Parathyroid adenoma (tissue), 2 donors: Measurements from ENCODE around the gene AMPD1.
A peak's percentile ranks its signal among the peaks of the same experiment; 100 is the strongest.

Experiments used
- H2AFZ ChIP-seq: fragments of 300-600 bp; sonication (generic); one replicate; pipeline ENCODE4 v1.7.0; 2017; ENCODE audit warnings: antibody characterized with exemption, mild to moderate bottlenecking
- H3K27ac ChIP-seq: fragments of 300-600 bp; sonication (generic); one replicate; pipeline ENCODE4 v1.7.0; 2017
- H3K27me3 ChIP-seq: fragments of 300-600 bp; sonication (generic); one replicate; pipeline ENCODE4 v1.7.0; 2017; ENCODE audit warnings: low read length; ENCODE audit not compliant: control insufficient read depth, insufficient read depth
- H3K36me3 ChIP-seq: fragments of 300-600 bp; sonication (generic); one replicate; pipeline ENCODE4 v1.7.0; 2017; ENCODE audit warnings: low read length; ENCODE audit not compliant: control insufficient read depth, insufficient read depth
- H3K4me1 ChIP-seq: fragments of 300-600 bp; sonication (generic); one replicate; pipeline ENCODE4 v1.7.0; 2017; ENCODE audit warnings: control low read depth
- H3K4me2 ChIP-seq: fragments of 300-600 bp; sonication (generic); one replicate; pipeline ENCODE4 v1.7.0; 2017; ENCODE audit warnings: low read length
- H3K4me3 ChIP-seq: fragments of 300-600 bp; sonication (generic); one replicate; pipeline ENCODE4 v1.7.0; 2017; ENCODE audit warnings: low read depth, low read length
- H3K79me2 ChIP-seq: fragments of 300-600 bp; sonication (generic); one replicate; pipeline ENCODE4 v1.7.0; 2017; ENCODE audit warnings: control low read depth
- H3K9ac ChIP-seq: fragments of 300-600 bp; sonication (generic); one replicate; pipeline ENCODE4 v1.7.0; 2017; ENCODE audit warnings: mild to moderate bottlenecking
- H3K9me3 ChIP-seq: fragments of 300-600 bp; sonication (generic); one replicate; pipeline ENCODE4 v1.7.0; 2017; ENCODE audit warnings: low read length; ENCODE audit not compliant: control insufficient read depth
- CTCF ChIP-seq: fragments of 300-600 bp; sonication (generic); IDR thresholded peaks from one replicate; pipeline ENCODE4 v1.7.0; 2017; ENCODE audit warnings: antibody characterized with exemption, mild to moderate bottlenecking
- donor health status: primary hyperparathyroidism.

AMPD1 gene

GRCh38 chr1:114671939-114672275, 23.4 kb downstream of the AMPD1 start:
- Histone ChIP-seq H3K9me3 (no peaks in the 10 kb centered on the region), H3K27ac (no peak overlapping the region), H2AFZ (no peak overlapping the region), H3K4me2 (no peak overlapping the region), H3K27me3 (no peaks in the 10 kb centered on the region), H3K4me3 (no peak overlapping the region), H3K79me2 (no peaks in the 10 kb centered on the region), H3K9ac (no peak overlapping the region), H3K36me3 (no peaks in the 10 kb centered on the region), H3K4me1 (no peaks in the 10 kb centered on the region)
- no peak for TF ChIP-seq CTCF

- H3K79me2 ChIP-seq = no peaks in the 10 kb centered on the region
- H3K27me3 ChIP-seq = no peaks in the 10 kb centered on the region
- no peak overlapping the region for H3K4me2 ChIP-seq
- no peak overlapping the region for H3K4me3 ChIP-seq
- no peak overlapping the region for H3K27ac ChIP-seq
- no peaks in the 10 kb centered on the region for H3K36me3 ChIP-seq
- no peak for TF ChIP-seq CTCF
- no peaks in the 10 kb centered on the region for H3K4me1 ChIP-seq
- no peaks in the 10 kb centered on the region for H3K9me3 ChIP-seq
- H2AFZ ChIP-seq = no peak overlapping the region
- no peak overlapping the region for H3K9ac ChIP-seq
Measured at GRCh38 chr1:114671011-114671938, 24.1 kb downstream of the AMPD1 start.

- no peaks in the 10 kb centered on the region for H3K36me3 ChIP-seq
- peak overlapping the region; percentile 81 for H3K4me2 ChIP-seq
- H3K27ac ChIP-seq = peak overlapping the region; percentile 47
- H3K4me1 ChIP-seq = no peaks in the 10 kb centered on the region
- no peaks in the 10 kb centered on the region for H3K9me3 ChIP-seq
- peak overlapping the region; percentile 87 for H2AFZ ChIP-seq
- TF ChIP-seq CTCF = no peak
- no peak overlapping the region for H3K9ac ChIP-seq
- H3K4me3 ChIP-seq = peak overlapping the region; percentile 70
- no peaks in the 10 kb centered on the region for H3K27me3 ChIP-seq
- H3K79me2 ChIP-seq = no peaks in the 10 kb centered on the region
Measured at GRCh38 chr1:114670083-114671010, 25.0 kb downstream of the AMPD1 start.

- H3K27me3 ChIP-seq = no peaks in the 10 kb centered on the region
- peak within 1 kb of the TSS; percentile 70 for H3K4me3 ChIP-seq
- H3K4me2 ChIP-seq = peak within 1 kb of the TSS; percentile 81
- H3K9me3 ChIP-seq = no peaks in the 10 kb centered on the region
- no peak within 1 kb of the TSS for H3K9ac ChIP-seq
- H2AFZ ChIP-seq = peak within 1 kb of the TSS; percentile 87
- no peaks in the 10 kb centered on the region for H3K4me1 ChIP-seq
- H3K79me2 ChIP-seq = no peaks in the 10 kb centered on the region
- peak within 1 kb of the TSS; percentile 47 for H3K27ac ChIP-seq
- H3K36me3 ChIP-seq = no peaks in the 10 kb centered on the region
- no peak for TF ChIP-seq CTCF
Measured at GRCh38 chr1:114669562-114670082, 25.7 kb downstream of the AMPD1 start, which contains the start of gene DENND2C. TSS of gene DENND2C (minus strand) at chr1:114670049. CDS start at chr1:114625984, 44,065 bp downstream.
